ENCODE results near the gene ABHD16A. TPM values are rescaled to one million over a fixed set of nuclear protein-coding genes. Genes with fewer than 3 reads are reported as not detected.

ABHD16A gene
- total and polyA plus RNA-seq, 2 donors (not counting 3 experiments of a cell fraction or from before 2014, with no cell fraction given), result 48.9 to 60.3 TPM

- CTCF ChIA-PET, result interaction anchor here (0.7 to 1.8 kb wide), 5 partner anchors 14 to 434 kb away, joined by 3 to 5 read pairs (median 3); no protein-coding TSS in a partner anchor
- POLR2A ChIA-PET, result interaction anchor here (0.6 to 2.3 kb wide), 3 partner anchors 9 to 106 kb away, joined by 6 to 10 read pairs (median 8); partner anchors contain the start of genes HSPA1B and LY6G6D
- TF ChIP-seq, protein P1, sequence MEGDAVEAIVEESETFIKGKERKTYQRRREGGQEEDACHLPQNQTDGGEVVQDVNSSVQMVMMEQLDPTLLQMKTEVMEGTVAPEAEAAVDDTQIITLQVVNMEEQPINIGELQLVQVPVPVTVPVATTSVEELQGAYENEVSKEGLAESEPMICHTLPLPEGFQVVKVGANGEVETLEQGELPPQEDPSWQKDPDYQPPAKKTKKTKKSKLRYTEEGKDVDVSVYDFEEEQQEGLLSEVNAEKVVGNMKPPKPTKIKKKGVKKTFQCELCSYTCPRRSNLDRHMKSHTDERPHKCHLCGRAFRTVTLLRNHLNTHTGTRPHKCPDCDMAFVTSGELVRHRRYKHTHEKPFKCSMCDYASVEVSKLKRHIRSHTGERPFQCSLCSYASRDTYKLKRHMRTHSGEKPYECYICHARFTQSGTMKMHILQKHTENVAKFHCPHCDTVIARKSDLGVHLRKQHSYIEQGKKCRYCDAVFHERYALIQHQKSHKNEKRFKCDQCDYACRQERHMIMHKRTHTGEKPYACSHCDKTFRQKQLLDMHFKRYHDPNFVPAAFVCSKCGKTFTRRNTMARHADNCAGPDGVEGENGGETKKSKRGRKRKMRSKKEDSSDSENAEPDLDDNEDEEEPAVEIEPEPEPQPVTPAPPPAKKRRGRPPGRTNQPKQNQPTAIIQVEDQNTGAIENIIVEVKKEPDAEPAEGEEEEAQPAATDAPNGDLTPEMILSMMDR (IDR thresholded peaks at IDR 0.05; ENCODE audit: extremely low read depth in 1 of 2, insufficient read depth in 1 of 2, low read depth in 1 of 2, low read length in 2 of 2), result no peak
Observed at GRCh38 chr6:31723980-31724691, 21.0 kb upstream of the ABHD16A start.

GRCh38 chr6:31723245-31723979 lies 20.3 kb upstream of the ABHD16A start, which contains the start of gene MPIG6B:
Gene MPIG6B (plus strand): TSS chr6:31723373. CDS start chr6:31723384, 11 bp downstream.
- ChIA-PET POLR2A (interaction anchor here (0.6 to 2.3 kb wide), 2 partner anchors 9 to 106 kb away, joined by 8 to 10 read pairs; partner anchors contain the start of gene LY6G6D), CTCF (interaction anchor here (1.0 to 1.8 kb wide), 6 partner anchors 9 to 107 kb away, joined by 3 to 5 read pairs (median 4); no protein-coding TSS in a partner anchor)
- FAIRE-seq (no peak), DNase-seq (ENCODE audit: low read depth, low spot score) (no peak)
- dilution Hi-C loops (cut with MboI; ENCODE audit: extremely low pct_ligation_motif_present, low sequenced_read_pairs), result no loop called here
- intact Hi-C loops (cut with micrococcal nuclease), result no loop called here
- H2AFZ ChIP-seq (ENCODE audit: low read depth, low read length), result no peak within 1 kb of the TSS
- no peak within 1 kb of the TSS for H3K27ac ChIP-seq (ENCODE audit: insufficient read depth, low read depth, low read length)
- BruUV-seq (replicated peaks), result no TSS peak
- no peaks in the 10 kb centered on the region for H3K9me1 ChIP-seq (replicated peaks; ENCODE audit: control insufficient read depth, extremely low read depth, insufficient read depth, low read length)
- peaks cover 3 to 16% of the 10 kb centered on the region in 2 experiments for H3K36me3 ChIP-seq (ENCODE audit: control insufficient read depth in 2 of 2, extremely low read depth in 1 of 2, insufficient read depth in 2 of 2, low read length in 2 of 2)
- no peak within 1 kb of the TSS for H3K9ac ChIP-seq (replicated peaks; ENCODE audit: extremely low read depth, insufficient read depth, low read length)
- peaks cover 0 to 2% of the 10 kb centered on the region in 2 experiments for H3K27me3 ChIP-seq (ENCODE audit: control insufficient read depth in 2 of 2, insufficient read depth in 2 of 2, low read length in 2 of 2)
- peaks cover 21% of the 10 kb centered on the region for H3K4me1 ChIP-seq (ENCODE audit: control insufficient read depth, extremely low read depth, insufficient read depth, low read length)
- H4K20me1 ChIP-seq (replicated peaks; ENCODE audit: control insufficient read depth, extremely low read depth, insufficient read depth, low read length), result no peaks in the 10 kb centered on the region
- no peaks in the 10 kb centered on the region for H3K79me2 ChIP-seq (ENCODE audit: control insufficient read depth, insufficient read depth, low read length)
- H3K9me3 ChIP-seq (replicated peaks; ENCODE audit: control insufficient read depth, insufficient read depth, low read length), result no peaks in the 10 kb centered on the region
- TF ChIP-seq, protein P2, sequence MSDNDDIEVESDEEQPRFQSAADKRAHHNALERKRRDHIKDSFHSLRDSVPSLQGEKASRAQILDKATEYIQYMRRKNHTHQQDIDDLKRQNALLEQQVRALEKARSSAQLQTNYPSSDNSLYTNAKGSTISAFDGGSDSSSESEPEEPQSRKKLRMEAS (IDR thresholded peaks at IDR 0.05; ENCODE audit: insufficient read depth, insufficient read length), result no peak
- TF ChIP-seq POLR2AphosphoS5 (IDR thresholded peaks at IDR 0.05; ENCODE audit: insufficient read depth, low read depth, low read length), result no peak
- no peak for TF ChIP-seq JUN (IDR thresholded peaks at IDR 0.05; ENCODE audit: borderline replicate concordance, insufficient read depth, insufficient read length, low read depth)
- TF ChIP-seq, protein P1 (IDR thresholded peaks at IDR 0.05; ENCODE audit: extremely low read depth in 1 of 2, insufficient read depth in 1 of 2, low read depth in 1 of 2, low read length in 2 of 2), result no peak
- no peak for TF ChIP-seq MYC (IDR thresholded peaks at IDR 0.05; ENCODE audit: low read depth, low read length)
- no peak for TF ChIP-seq FOS (IDR thresholded peaks at IDR 0.05; ENCODE audit: borderline replicate concordance, insufficient read depth, low read length)
- no peak within 1 kb of the TSS for H3K4me2 ChIP-seq (ENCODE audit: insufficient read depth, low read length)
- no peak within 1 kb of the TSS for H3K4me3 ChIP-seq (replicated peaks in 1 of 3; ENCODE audit: insufficient read depth in 1 of 3, low read depth in 1 of 3, low read length in 3 of 3)

More at GRCh38 chr6:31723980-31724691, 21.0 kb upstream of the ABHD16A start:
- Histone ChIP-seq H3K4me3 (replicated peaks in 1 of 3; ENCODE audit: insufficient read depth in 1 of 3, low read depth in 1 of 3, low read length in 3 of 3) (no peak overlapping the region), H3K9me1 (replicated peaks; ENCODE audit: control insufficient read depth, extremely low read depth, insufficient read depth, low read length) (no peaks in the 10 kb centered on the region), H3K9me3 (replicated peaks; ENCODE audit: control insufficient read depth, insufficient read depth, low read length) (no peaks in the 10 kb centered on the region), H4K20me1 (replicated peaks; ENCODE audit: control insufficient read depth, extremely low read depth, insufficient read depth, low read length) (no peaks in the 10 kb centered on the region), H2AFZ (ENCODE audit: low read depth, low read length) (no peak overlapping the region), H3K9ac (replicated peaks; ENCODE audit: extremely low read depth, insufficient read depth, low read length) (no peak overlapping the region), H3K27ac (ENCODE audit: insufficient read depth, low read depth, low read length) (no peak overlapping the region), H3K4me1 (ENCODE audit: control insufficient read depth, extremely low read depth, insufficient read depth, low read length) (peaks cover 26% of the 10 kb centered on the region), H3K36me3 (ENCODE audit: control insufficient read depth in 2 of 2, extremely low read depth in 1 of 2, insufficient read depth in 2 of 2, low read length in 2 of 2) (peaks cover 3 to 16% of the 10 kb centered on the region in 2 experiments), H3K4me2 (ENCODE audit: insufficient read depth, low read length) (no peak overlapping the region), H3K79me2 (ENCODE audit: control insufficient read depth, insufficient read depth, low read length) (no peaks in the 10 kb centered on the region), H3K27me3 (ENCODE audit: control insufficient read depth in 2 of 2, insufficient read depth in 2 of 2, low read length in 2 of 2) (peaks cover 0 to 2% of the 10 kb centered on the region in 2 experiments)
- dilution Hi-C loops (cut with MboI; ENCODE audit: extremely low pct_ligation_motif_present, low sequenced_read_pairs), result no loop called here
- FAIRE-seq, result no peak
- intact Hi-C loops (cut with micrococcal nuclease), result no loop called here
- DNase-seq (ENCODE audit: low read depth, low spot score), result no peak
- no TSS peak for BruUV-seq (replicated peaks)
